Suprapubic skin (tissue), 4 donors: ENCODE results near the gene SOD1.

ENCODE experiments used
- EP300 ChIP-seq: sonication (generic); formaldehyde crosslinking; IDR thresholded peaks from one replicate; pipeline ENCODE4 v1.6.1; 2017; ENCODE audit warnings: antibody characterized with exemption
- POLR2A ChIP-seq, 2 donors: fragments of 450-650 bp; IDR thresholded peaks; one replicate each; pipeline ENCODE4 v1.6.1; 2017; ENCODE audit warnings: antibody characterized with exemption in 2 of 2, mild to moderate bottlenecking in 2 of 2, moderate library complexity in 2 of 2
- POLR2AphosphoS5 ChIP-seq, 3 donors: sonication (generic); formaldehyde crosslinking; IDR thresholded peaks; one replicate each; pipeline ENCODE4 v1.6.1; 2017; ENCODE audit warnings: antibody characterized with exemption in 3 of 3
- TF ChIP-seq, protein P1 (sequence below), 2 donors: fragments of 200-600 bp in 1 of 2; fragments of 450-650 bp in 1 of 2; sonication (generic) in 1 of 2; IDR thresholded peaks; one replicate each; pipeline ENCODE4 v1.5.1; 2016 to 2019; ENCODE audit warnings: antibody characterized with exemption in 2 of 2, mild to moderate bottlenecking in 1 of 2, moderate library complexity in 1 of 2

DNA sequence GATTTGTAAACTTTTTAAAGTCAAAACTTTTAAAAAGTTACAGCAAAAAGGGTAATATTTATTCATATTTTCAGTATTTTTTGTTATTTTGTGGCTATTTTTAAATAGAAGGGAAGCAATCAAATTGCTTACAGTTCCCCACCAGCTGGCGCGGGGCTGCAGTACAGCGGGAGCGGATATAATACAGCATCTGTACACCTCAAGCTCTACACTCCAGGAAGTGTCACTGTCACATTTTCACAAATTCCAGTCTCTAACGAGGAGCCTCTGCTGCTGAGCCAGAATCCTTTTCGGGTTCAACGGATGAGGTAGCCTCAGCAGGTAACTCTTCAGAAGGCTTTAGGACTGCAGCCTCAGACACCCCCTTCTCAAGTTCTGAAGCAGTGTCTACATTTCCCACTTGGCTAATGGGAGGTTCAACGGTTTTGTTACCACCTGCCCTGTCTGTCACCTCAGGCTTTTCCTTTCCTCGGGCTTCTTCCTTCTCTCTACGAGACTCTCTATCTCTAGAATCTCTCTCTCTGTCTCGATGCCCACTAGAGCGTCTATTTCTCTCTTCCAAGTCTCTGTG, 11.7 kb downstream of the SOD1 start:
- TF ChIP-seq POLR2A (IDR thresholded peaks at IDR 0.05) = no peak
- TF ChIP-seq, protein P1, sequence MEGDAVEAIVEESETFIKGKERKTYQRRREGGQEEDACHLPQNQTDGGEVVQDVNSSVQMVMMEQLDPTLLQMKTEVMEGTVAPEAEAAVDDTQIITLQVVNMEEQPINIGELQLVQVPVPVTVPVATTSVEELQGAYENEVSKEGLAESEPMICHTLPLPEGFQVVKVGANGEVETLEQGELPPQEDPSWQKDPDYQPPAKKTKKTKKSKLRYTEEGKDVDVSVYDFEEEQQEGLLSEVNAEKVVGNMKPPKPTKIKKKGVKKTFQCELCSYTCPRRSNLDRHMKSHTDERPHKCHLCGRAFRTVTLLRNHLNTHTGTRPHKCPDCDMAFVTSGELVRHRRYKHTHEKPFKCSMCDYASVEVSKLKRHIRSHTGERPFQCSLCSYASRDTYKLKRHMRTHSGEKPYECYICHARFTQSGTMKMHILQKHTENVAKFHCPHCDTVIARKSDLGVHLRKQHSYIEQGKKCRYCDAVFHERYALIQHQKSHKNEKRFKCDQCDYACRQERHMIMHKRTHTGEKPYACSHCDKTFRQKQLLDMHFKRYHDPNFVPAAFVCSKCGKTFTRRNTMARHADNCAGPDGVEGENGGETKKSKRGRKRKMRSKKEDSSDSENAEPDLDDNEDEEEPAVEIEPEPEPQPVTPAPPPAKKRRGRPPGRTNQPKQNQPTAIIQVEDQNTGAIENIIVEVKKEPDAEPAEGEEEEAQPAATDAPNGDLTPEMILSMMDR (IDR thresholded peaks at IDR 0.05) = no peak
- TF ChIP-seq EP300 = no peak
- TF ChIP-seq POLR2AphosphoS5 (IDR thresholded peaks at IDR 0.05) = no peak
